KMS-11 (cell line): Measurements from ENCODE around the gene SLC8A1.

Source experiments
- H2AFZ ChIP-seq: fragments of 200-600 bp; sonication (generic); 2 replicates; pipeline ENCODE4 v1.6.1; 2016; ENCODE audit warnings: antibody characterized with exemption, mixed run types, low read depth
- H3K27ac ChIP-seq: fragments of 200-600 bp; sonication (generic); 2 replicates; pipeline ENCODE4 v1.6.1; 2016; ENCODE audit warnings: mild to moderate bottlenecking, mixed run types
- H3K27me3 ChIP-seq: fragments of 200-600 bp; sonication (generic); 2 replicates; pipeline ENCODE4 v1.6.1; 2017; ENCODE audit warnings: mild to moderate bottlenecking, low read depth, mixed run types, moderate library complexity; ENCODE audit not compliant: insufficient read depth
- H3K36me3 ChIP-seq: fragments of 200-600 bp; sonication (generic); 2 replicates; pipeline ENCODE4 v1.6.1; 2017; ENCODE audit warnings: mild to moderate bottlenecking, mixed run types; ENCODE audit not compliant: insufficient read depth
- H3K4me1 ChIP-seq: fragments of 200-600 bp; sonication (generic); 2 replicates; pipeline ENCODE4 v1.6.1; 2016; ENCODE audit warnings: mild to moderate bottlenecking, low read depth, mixed run types; ENCODE audit not compliant: poor library complexity, severe bottlenecking
- H3K4me2 ChIP-seq: fragments of 200-600 bp; sonication (generic); 2 replicates; pipeline ENCODE4 v1.7.0; 2016; ENCODE audit warnings: mild to moderate bottlenecking, mixed run types
- H3K4me3 ChIP-seq: fragments of 200-600 bp; sonication (generic); IDR thresholded peaks from 2 replicates; pipeline ENCODE4 v1.6.1; 2017; ENCODE audit warnings: low read depth, low read length, mixed read lengths; ENCODE audit not compliant: insufficient read depth
- H3K79me2 ChIP-seq: fragments of 200-600 bp; sonication (generic); 2 replicates; pipeline ENCODE4 v1.6.1; 2016; ENCODE audit warnings: low read depth, mixed run types; ENCODE audit not compliant: insufficient read depth
- H3K9ac ChIP-seq: fragments of 200-600 bp; sonication (generic); 2 replicates; pipeline ENCODE4 v1.6.1; 2016; ENCODE audit warnings: mild to moderate bottlenecking, mixed run types
- H4K20me1 ChIP-seq: fragments of 200-600 bp; sonication (generic); 2 replicates; pipeline ENCODE4 v1.6.1; 2016; ENCODE audit warnings: mild to moderate bottlenecking, mixed run types; ENCODE audit not compliant: insufficient read depth
- CTCF ChIP-seq: fragments of 200-600 bp; sonication (generic); conservative IDR thresholded peaks from 2 replicates; pipeline ENCODE4 v1.6.1; 2017; ENCODE audit warnings: low read depth, mild to moderate bottlenecking, antibody characterized with exemption, low read length, moderate library complexity, mixed read lengths

The SLC8A1 gene

GRCh38 chr2:40256649-40257048, 195.2 kb downstream of the SLC8A1 start:
- Histone ChIP-seq H2AFZ (no peak overlapping the region), H3K27ac (no peak overlapping the region), H3K4me1 (no peaks in the 10 kb centered on the region), H3K79me2 (no peaks in the 10 kb centered on the region), H3K9ac (no peak overlapping the region), H3K36me3 (no peaks in the 10 kb centered on the region), H3K27me3 (no peaks in the 10 kb centered on the region), H3K4me3 (no peak overlapping the region), H3K4me2 (no peak overlapping the region), H4K20me1 (no peaks in the 10 kb centered on the region)
- no peak for TF ChIP-seq CTCF

GRCh38 chr2:40256008-40256407, 195.9 kb downstream of the SLC8A1 start:
- no peak overlapping the region for H3K4me3 ChIP-seq
- H3K27ac ChIP-seq, result no peak overlapping the region
- no peaks in the 10 kb centered on the region for H4K20me1 ChIP-seq
- H3K4me2 ChIP-seq, result no peak overlapping the region
- no peak overlapping the region for H2AFZ ChIP-seq
- H3K9ac ChIP-seq, result no peak overlapping the region
- no peak for TF ChIP-seq CTCF
- H3K36me3 ChIP-seq, result no peaks in the 10 kb centered on the region
- no peaks in the 10 kb centered on the region for H3K27me3 ChIP-seq
- no peaks in the 10 kb centered on the region for H3K79me2 ChIP-seq
- no peaks in the 10 kb centered on the region for H3K4me1 ChIP-seq

- Histone ChIP-seq H3K27ac (no peak overlapping the region), H3K79me2 (no peaks in the 10 kb centered on the region), H3K4me2 (no peak overlapping the region), H3K4me3 (no peak overlapping the region), H3K4me1 (no peaks in the 10 kb centered on the region), H4K20me1 (no peaks in the 10 kb centered on the region), H3K27me3 (no peaks in the 10 kb centered on the region), H3K9ac (no peak overlapping the region), H3K36me3 (no peaks in the 10 kb centered on the region), H2AFZ (no peak overlapping the region)
- no peak for TF ChIP-seq CTCF
These were observed 196.8 kb downstream of the SLC8A1 start for GRCh38 chr2:40255103-40255502.

- no peaks in the 10 kb centered on the region for H3K79me2 ChIP-seq
- no peak overlapping the region for H3K4me2 ChIP-seq
- H3K27ac ChIP-seq, result no peak overlapping the region
- H2AFZ ChIP-seq, result no peak overlapping the region
- no peak for TF ChIP-seq CTCF
- H4K20me1 ChIP-seq, result no peaks in the 10 kb centered on the region
- H3K36me3 ChIP-seq, result no peaks in the 10 kb centered on the region
- H3K27me3 ChIP-seq, result no peaks in the 10 kb centered on the region
- H3K4me1 ChIP-seq, result no peaks in the 10 kb centered on the region
- no peak overlapping the region for H3K9ac ChIP-seq
- H3K4me3 ChIP-seq, result no peak overlapping the region
These were observed 197.3 kb downstream of the SLC8A1 start for GRCh38 chr2:40254611-40255010.

GRCh38 chr2:40251137-40251536, 200.8 kb downstream of the SLC8A1 start:
- Histone ChIP-seq H3K27ac (no peak overlapping the region), H3K4me3 (no peak overlapping the region), H4K20me1 (no peaks in the 10 kb centered on the region), H3K9ac (no peak overlapping the region), H3K79me2 (no peaks in the 10 kb centered on the region), H3K36me3 (no peaks in the 10 kb centered on the region), H3K4me2 (no peak overlapping the region), H3K4me1 (no peaks in the 10 kb centered on the region), H2AFZ (no peak overlapping the region), H3K27me3 (no peaks in the 10 kb centered on the region)
- no peak for TF ChIP-seq CTCF
